Neutrophil (primary cell): ENCODE results near the gene RCAN3.
"Not testable (repeated sequence)": the region's sequence is repeated elsewhere in the genome, so short reads cannot be mapped to it uniquely, and the experiment has no call there.

Experiments
- H3K27ac ChIP-seq: fragments of 200-600 bp; sonication (generic); 2 replicates; pipeline ENCODE4 v1.5.1; 2016; ENCODE audit warnings: mild to moderate bottlenecking, moderate library complexity
- H3K27me3 ChIP-seq: fragments of 200-600 bp; sonication (generic); 2 replicates; pipeline ENCODE4 v1.6.0; 2016; ENCODE audit warnings: mild to moderate bottlenecking
- H3K36me3 ChIP-seq: fragments of 200-600 bp; sonication (generic); 2 replicates; pipeline ENCODE4 v1.5.1; 2017
- H3K4me1 ChIP-seq, 2 experiments: fragments of 200-600 bp in 1 of 2; sonication (generic) in 1 of 2; 1 replicate in 1 of 2; 2 replicates in 1 of 2; pipeline versions ENCODE4 v1.5.1 to v1.6.1; 2013 to 2016; ENCODE audit warnings: low read depth in 1 of 2, low read length in 1 of 2, mild to moderate bottlenecking in 1 of 2, moderate library complexity in 1 of 2; ENCODE audit not compliant: control insufficient read depth in 1 of 2, insufficient read depth in 1 of 2
- H3K4me3 ChIP-seq, 2 experiments: fragments of 200-600 bp in 1 of 2; sonication (generic) in 1 of 2; 1 replicate in 1 of 2; 2 replicates in 1 of 2; pipeline ENCODE4 v1.5.1; 2013 to 2016; ENCODE audit warnings: low read depth in 1 of 2, low read length in 1 of 2, mild to moderate bottlenecking in 1 of 2, moderate library complexity in 1 of 2
- H3K9me3 ChIP-seq: fragments of 200-600 bp; sonication (generic); 2 replicates; pipeline ENCODE4 v1.5.1; 2016
- CTCF ChIP-seq: fragments of 200-600 bp; sonication (generic); IDR thresholded peaks from 2 replicates; pipeline ENCODE4 v1.5.1; 2016; ENCODE audit warnings: antibody characterized with exemption

RCAN3 gene

GRCh38 chr1:24491577-24492360 lies 10.9 kb upstream of the RCAN3 start:
- Histone ChIP-seq H3K4me3 (no peak overlapping the region), H3K36me3 (no peaks in the 10 kb centered on the region), H3K27me3 (no peaks in the 10 kb centered on the region), H3K9me3 (no peaks in the 10 kb centered on the region), H3K4me1 (no peaks in the 10 kb centered on the region), H3K27ac (no peak overlapping the region)
- no peak for TF ChIP-seq CTCF

- H3K36me3 ChIP-seq, H3K27me3 ChIP-seq, H3K27ac ChIP-seq, H3K4me1 ChIP-seq, H3K9me3 ChIP-seq, H3K4me3 ChIP-seq: not testable (repeated sequence)
Measured at GRCh38 chr1:24492935-24493334, 9.7 kb upstream of the RCAN3 start.

- H3K27me3 ChIP-seq, result no peaks in the 10 kb centered on the region
- no peaks in the 10 kb centered on the region for H3K4me1 ChIP-seq
- H3K4me3 ChIP-seq, result no peak overlapping the region
- H3K9me3 ChIP-seq, result no peaks in the 10 kb centered on the region
- TF ChIP-seq CTCF, result no peak
- H3K27ac ChIP-seq, result no peak overlapping the region
- no peaks in the 10 kb centered on the region for H3K36me3 ChIP-seq
Measured at GRCh38 chr1:24493785-24494184, 8.9 kb upstream of the RCAN3 start.

- Histone ChIP-seq H3K36me3 (no peaks in the 10 kb centered on the region), H3K4me1 (peaks cover 14 to 18% of the 10 kb centered on the region in 2 experiments), H3K9me3 (no peaks in the 10 kb centered on the region), H3K27ac (no peak overlapping the region), H3K27me3 (peaks cover 23% of the 10 kb centered on the region), H3K4me3 (no peak overlapping the region)
- no peak for TF ChIP-seq CTCF
Measured at GRCh38 chr1:24498589-24498988, 4.0 kb upstream of the RCAN3 start.

- Histone ChIP-seq H3K36me3 (no peaks in the 10 kb centered on the region), H3K9me3 (no peaks in the 10 kb centered on the region), H3K4me3 (no peak overlapping the region), H3K27ac (no peak overlapping the region), H3K27me3 (peaks cover 36% of the 10 kb centered on the region), H3K4me1 (peaks cover 15 to 19% of the 10 kb centered on the region in 2 experiments)
- TF ChIP-seq CTCF, result no peak
Measured at GRCh38 chr1:24500448-24501048, 2.1 kb upstream of the RCAN3 start.

GRCh38 chr1:24501371-24502064 lies 1.1 kb upstream of the RCAN3 start:
- Histone ChIP-seq H3K4me3 (peak overlapping the region; percentile 57), H3K4me1 (peaks cover 15 to 19% of the 10 kb centered on the region in 2 experiments), H3K36me3 (no peaks in the 10 kb centered on the region), H3K27ac (peak overlapping the region; percentile 55), H3K9me3 (no peaks in the 10 kb centered on the region), H3K27me3 (peaks cover 36% of the 10 kb centered on the region)
- no peak for TF ChIP-seq CTCF
